GM19238 (cell line): Measurements from ENCODE around the gene SLC6A15.

ENCODE experiments used
- DNase-seq: peaks from one replicate; pipeline ENCODE4 v3.0.0; 2011; ENCODE audit warnings: low spot score; ENCODE audit not compliant: insufficient read length

Gene SLC6A15

GRCh38 chr12:84912198-84913128 is at the start of gene SLC6A15:
TSS of gene SLC6A15 (minus strand) at chr12:84912799. CDS start at chr12:84892120, 20,679 bp downstream.
- no peak for DNase-seq

DNA sequence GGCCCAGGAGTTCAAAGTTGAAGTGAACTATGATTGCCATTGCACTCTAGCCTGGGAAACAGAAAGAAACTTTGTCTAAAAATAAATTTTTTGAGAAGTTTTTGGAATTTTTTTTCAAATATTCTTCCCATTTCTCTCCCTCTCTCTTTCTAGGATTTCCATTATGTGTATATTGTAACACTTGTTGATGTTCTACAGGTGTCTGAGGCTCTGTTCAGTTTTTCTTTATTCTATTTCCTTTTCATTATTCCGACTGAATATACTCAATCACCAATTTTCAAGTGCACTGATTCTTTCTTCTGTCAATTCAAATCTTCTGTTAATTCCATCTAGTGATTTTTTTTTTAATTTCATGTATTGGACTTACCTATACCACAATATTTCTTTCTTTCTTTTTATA is 48.3 kb upstream of the SLC6A15 start:
- DNase-seq: no peak

DNA sequence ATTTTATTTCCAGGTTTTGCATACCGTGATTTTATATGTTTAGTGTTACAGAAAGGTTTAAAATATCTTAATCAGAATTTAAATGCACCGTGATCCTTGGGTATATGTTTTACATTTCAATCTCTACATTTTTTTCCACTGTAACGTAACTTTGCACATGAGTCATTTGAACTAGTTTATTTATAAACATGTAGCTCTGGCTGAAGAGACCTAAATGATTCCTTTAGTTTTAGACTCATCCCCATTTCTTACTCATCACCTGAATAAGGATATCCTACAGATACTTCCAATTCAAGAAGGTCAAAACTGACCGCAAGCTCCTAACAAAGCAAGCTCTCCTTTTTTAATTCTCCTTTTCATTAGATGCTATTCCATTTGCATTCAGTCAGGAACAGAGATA is 42.7 kb upstream of the SLC6A15 start:
- DNase-seq: no peak

DNA sequence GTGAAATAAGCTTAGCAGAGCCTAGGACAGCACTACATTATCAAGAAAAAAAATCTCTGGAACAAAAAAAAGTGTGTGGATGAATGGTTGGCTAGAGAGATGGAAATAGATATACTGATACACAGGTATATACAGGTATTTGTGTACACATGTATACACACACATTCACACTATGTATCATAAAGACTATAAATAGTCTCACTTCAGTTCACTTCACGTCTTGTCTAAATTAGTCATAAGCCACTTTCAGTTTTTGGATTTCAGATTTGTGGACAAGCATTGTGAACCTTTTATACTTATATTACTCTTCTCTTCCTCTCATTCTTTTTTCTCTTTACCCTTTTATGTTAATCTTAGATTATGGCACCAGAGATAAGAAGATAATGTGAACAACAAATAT is 41.8 kb upstream of the SLC6A15 start:
- no peak for DNase-seq

GRCh38 chr12:84950971-84951546 is 38.5 kb upstream of the SLC6A15 start:
- DNase-seq: no peak

DNA sequence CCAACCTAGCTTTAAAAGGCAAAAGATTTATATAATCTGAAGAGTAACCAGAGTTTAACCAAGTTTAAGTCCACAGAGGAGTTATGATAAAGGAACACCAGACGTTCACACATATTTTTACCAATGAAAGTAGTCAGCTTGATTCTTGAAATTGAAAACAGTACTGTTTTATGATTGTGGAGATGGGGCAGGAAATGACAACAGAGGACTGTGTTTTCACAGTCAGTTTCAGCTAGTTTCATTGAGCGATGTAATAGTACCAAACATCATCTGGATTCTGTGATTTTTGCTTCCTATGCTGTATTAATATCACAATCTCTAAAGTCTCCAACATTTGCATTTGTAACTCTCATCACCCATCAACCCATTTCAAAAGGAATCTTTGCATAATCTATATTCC is 34.2 kb upstream of the SLC6A15 start:
- no peak for DNase-seq

- DNase-seq: no peak
These were observed 24.8 kb upstream of the SLC6A15 start for GRCh38 chr12:84937415-84937814.

DNA sequence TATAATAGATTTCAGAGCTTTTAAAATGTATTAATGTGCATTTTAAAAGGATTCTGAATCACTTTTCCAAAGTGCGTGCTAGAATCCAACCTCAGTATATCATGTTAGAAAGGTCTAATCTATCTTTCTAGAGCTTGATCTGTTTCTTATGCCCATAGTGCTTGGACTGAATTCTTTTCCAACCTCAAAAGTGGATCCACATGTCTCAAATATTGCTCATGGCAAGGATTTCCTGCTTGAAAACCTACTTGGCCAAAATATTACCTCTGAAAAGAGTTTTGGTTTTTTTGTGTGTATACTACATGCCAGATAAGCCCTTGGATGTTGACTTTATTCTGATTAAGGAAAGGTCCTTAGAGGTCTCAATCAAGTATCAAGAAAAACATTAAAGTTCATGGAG is 16.9 kb upstream of the SLC6A15 start:
- no peak for DNase-seq

DNA sequence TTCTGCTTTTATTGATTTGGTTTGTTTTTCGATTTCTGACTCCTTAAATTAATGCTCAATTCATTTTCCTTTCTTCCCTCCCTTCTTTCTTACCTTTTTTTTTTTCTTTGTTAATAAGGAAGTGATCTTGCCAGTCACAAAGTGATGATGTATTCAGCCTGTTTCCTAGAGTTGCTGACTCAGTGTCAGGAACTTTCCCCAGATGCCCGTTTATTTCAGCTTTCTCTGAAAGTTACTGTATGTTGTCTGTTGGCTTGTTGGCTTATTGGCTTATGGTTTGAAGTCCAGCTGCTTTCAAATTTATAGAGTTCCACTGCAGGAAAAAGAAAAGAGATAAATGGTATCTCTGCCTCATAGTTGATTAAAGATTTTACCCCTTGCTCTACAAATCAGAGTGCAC is 12.4 kb upstream of the SLC6A15 start:
- DNase-seq: no peak

DNA sequence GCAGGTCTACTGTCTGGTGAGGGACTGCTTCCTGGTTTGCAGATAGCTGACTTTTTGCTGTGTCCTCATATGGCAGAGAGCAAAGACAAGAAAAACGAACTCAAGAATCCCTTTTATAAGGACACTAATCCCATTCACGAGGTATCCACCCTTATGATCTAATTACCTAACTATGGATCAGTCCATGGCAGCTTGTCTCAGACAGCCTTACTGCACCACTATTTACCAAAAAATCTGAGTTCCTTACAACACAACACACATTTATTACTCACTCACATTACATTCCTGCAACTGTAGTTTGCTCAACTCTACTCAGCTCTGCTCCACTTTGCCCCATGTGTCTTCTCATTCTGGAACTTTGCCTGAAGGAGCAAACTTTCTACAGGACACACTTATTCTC is 10.1 kb upstream of the SLC6A15 start:
- DNase-seq: no peak

DNA sequence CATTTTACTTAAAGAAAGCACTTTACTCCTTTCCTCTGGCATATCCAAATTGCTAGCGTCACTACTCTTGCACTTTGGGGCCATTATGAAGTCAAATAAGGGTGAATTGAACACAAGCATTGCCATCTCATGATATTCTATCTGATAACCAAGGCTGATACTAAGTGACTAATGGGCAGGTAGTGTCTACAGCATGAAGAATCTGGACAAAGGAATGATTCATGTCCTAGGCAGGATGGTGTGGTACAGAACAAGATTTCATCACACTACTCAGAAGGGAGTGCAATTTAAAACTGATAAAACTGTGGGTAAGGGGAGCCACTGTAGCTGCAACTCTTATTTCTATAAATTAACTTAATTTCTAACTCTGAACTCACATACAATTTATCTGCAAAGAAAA is 7.7 kb upstream of the SLC6A15 start:
- no peak for DNase-seq

DNA sequence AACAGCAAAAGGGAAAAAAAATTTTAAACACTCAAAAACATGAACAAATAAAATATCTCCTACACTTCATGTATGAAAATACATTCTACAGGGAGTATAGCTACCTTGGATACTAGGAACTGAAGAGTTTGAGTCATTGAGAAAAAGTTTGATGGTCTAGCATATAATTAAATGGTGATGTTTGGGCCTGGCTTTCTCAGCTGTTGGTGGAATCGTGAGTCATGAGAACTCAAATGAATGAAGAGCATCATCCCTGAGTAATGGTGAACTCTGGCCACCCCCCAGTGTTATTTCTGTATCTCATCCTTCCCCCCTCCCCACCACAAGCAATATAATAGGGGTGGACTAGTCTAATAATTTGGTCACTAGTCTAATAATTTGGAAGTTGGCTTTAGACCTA is 6.7 kb upstream of the SLC6A15 start:
- no peak for DNase-seq

- DNase-seq: no peak
These were observed 523 bp upstream of the SLC6A15 start for GRCh38 chr12:84913129-84913515.

DNA sequence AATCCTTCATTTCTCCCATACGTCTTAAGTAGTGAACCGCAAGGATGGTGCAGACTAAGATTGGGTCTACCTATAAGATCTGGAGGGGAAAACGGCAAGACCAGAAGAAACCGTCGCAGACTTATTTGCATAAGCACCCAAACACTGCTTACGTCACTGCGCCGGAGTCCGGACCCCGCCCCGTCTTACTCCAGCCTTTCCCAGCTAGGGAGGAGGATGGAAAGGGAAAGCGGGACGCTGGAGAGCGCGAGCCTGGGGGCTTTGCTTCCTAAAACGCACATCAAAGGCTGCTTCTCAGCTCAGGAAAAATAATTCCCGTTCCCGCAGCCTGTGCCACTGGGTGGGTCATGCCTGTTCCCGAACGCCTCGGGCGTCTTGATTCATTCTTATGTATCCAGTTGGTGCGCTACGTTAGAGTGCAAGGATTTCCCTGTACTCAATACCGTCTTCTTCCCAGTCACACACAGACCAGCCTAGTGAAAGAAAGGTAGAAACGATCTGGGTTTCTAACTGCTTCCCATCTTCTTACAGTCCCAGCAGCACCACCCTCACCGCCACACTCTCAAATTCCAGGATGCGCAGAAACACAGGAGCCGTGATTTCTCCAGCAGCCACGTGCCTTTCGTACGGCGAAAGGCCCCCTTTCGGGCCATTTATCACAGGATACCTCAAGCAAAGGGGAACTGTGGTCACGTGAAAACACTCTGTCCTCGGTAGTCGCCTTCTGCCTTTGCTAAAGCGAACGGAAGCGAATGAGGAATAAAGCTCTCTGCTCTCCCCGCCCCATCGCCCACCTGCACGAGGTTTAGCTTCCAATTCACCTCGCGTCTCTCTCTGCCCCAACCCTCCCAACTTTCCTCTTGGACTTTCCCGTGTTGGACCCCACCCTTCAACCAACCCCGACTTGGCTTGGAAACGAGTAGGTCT is 1.1 kb downstream of the SLC6A15 start:
- DNase-seq: no peak

DNA sequence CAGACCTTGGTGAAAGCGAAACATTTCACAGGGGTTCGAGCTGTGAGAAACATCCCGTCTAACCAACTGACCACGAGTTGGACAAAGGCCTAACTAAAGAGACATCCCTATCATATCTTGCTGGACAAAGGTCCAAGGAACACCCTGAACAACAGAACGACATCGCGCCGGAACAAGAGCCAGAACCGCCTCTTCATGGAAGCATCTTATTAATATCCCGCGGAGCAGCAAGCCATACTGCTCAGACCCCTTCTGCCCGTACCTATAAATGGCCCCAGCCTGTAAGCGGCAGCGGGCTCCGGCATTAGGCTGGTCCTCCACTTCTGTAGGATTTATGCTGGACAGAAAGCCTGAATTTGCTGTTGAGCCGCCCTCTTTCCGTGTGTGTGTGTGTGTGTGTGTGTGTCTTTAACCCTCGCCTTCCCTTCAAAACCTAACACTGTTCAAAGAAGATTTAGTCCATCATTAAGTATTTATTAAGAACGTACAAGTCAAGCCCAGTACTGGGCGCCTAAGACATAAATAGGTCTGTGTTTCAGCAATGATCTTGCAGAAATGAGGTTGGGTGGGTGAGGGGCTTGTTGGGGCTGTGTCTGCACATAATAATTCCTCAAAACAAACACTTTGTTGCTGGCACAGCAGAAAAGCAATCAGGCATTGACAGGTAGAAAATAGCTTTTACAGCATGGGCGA is 1.9 kb downstream of the SLC6A15 start:
- DNase-seq: no peak

- no peak for DNase-seq
These were observed 8.5 kb downstream of the SLC6A15 start for GRCh38 chr12:84904051-84904450.

GRCh38 chr12:84891106-84891838 is 21.3 kb downstream of the SLC6A15 start:
- DNase-seq: no peak

DNA sequence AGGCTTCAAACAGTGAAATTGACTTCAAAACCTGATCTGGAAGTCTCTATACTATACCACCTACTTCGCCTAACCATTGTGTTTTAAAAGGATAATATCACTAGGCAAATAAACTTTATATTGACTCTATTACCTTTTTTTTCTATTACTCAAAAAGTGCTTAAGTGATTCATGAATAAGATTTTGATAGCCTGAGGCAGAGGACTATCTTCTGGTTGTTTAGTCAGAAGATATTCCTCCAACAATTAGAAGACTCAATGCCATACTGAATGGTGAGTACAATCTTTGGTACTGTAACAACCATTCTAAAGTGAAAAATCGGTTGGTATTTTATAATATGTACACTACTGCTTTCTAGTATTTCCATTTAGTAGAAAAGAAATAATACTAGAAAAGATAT is 22.8 kb downstream of the SLC6A15 start:
- DNase-seq: no peak

DNA sequence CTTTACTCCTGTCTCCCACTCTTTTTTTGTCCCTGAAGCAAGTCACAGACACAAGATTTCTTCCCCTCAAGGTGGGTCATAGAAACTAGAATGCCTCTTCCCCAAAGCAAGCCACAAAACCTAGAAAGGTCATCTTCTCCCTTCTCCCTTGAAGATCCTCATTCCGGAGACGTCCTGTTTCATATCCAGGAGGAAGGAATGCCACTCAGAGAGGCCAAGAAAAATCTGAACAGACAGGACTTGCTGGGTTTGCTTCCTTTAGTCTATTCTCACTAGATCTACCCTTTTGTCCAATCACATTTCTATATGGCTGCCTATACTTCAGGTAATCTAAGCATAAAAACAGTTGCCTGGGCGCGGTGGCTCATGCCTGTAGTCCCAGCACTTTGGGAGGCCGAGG is 23.7 kb downstream of the SLC6A15 start:
- DNase-seq: no peak

GRCh38 chr12:84877340-84877739 is 35.3 kb downstream of the SLC6A15 start:
- no peak for DNase-seq

GRCh38 chr12:84875241-84875640 is 37.4 kb downstream of the SLC6A15 start:
- DNase-seq: no peak
